Osteoblast (primary cell): ENCODE measurements around the gene DUSP15. TPM values are rescaled to one million over a fixed set of nuclear protein-coding genes. Genes with fewer than 3 reads are reported as not detected.
A peak's percentile ranks its signal among the peaks of the same experiment; 100 is the strongest.

Source experiments
- DNase-seq: peaks from one replicate; pipeline ENCODE4 v3.0.0; 2011; ENCODE audit warnings: low spot score, mixed read lengths; ENCODE audit not compliant: insufficient read length; ENCODE audit errors: missing footprints
- H2AFZ ChIP-seq: 2 replicates; pipeline ENCODE4 v1.6.0; 2011; ENCODE audit warnings: mild to moderate bottlenecking, low read length
- H3K27ac ChIP-seq: 2 replicates; pipeline ENCODE4 v1.5.1; 2011; ENCODE audit warnings: mild to moderate bottlenecking, low read depth, low read length, moderate library complexity
- H3K27me3 ChIP-seq: 2 replicates; pipeline ENCODE4 v1.6.0; 2012; ENCODE audit warnings: mild to moderate bottlenecking, control low read depth, inconsistent platforms, low read length, moderate library complexity; ENCODE audit not compliant: insufficient read depth
- H3K36me3 ChIP-seq: 2 replicates; pipeline ENCODE4 v1.5.1; 2011; ENCODE audit warnings: mild to moderate bottlenecking, low read length, control low read depth, moderate library complexity; ENCODE audit not compliant: insufficient read depth
- H3K4me1 ChIP-seq: 2 replicates; pipeline ENCODE4 v1.5.1; 2011; ENCODE audit warnings: mild to moderate bottlenecking, low read length, control low read depth, moderate library complexity; ENCODE audit not compliant: insufficient read depth
- H3K4me2 ChIP-seq: 2 replicates; pipeline ENCODE4 v1.6.0; 2011; ENCODE audit warnings: mild to moderate bottlenecking, low read length; ENCODE audit not compliant: insufficient read depth
- H3K4me3 ChIP-seq: fragments of 200-600 bp; sonication (generic); 3 replicates; pipeline ENCODE4 v1.5.1; 2012; ENCODE audit warnings: mild to moderate bottlenecking, low read length, inconsistent platforms; ENCODE audit not compliant: insufficient read depth
- H3K79me2 ChIP-seq: 2 replicates; pipeline ENCODE4 v1.6.0; 2012; ENCODE audit warnings: mild to moderate bottlenecking, low read length, control low read depth, inconsistent platforms; ENCODE audit not compliant: insufficient read depth
- H3K9me3 ChIP-seq: 2 replicates; pipeline ENCODE4 v1.5.1; 2011; ENCODE audit warnings: low read depth, low read length, control low read depth
- H4K20me1 ChIP-seq: 2 replicates; pipeline ENCODE4 v1.6.0; 2012; ENCODE audit warnings: mild to moderate bottlenecking, low read length, control low read depth; ENCODE audit not compliant: insufficient read depth
- small RNA-seq: library from RNA; depleted of rRNA; stranded (forward); fragments of <200 nt; gene quantifications from one replicate; pipeline ENCODE3, GENCODE V24; 2012
- total RNA-seq: library from RNA; depleted of rRNA; stranded (reverse); fragments of >200 nt; gene quantifications from 2 replicates; pipeline ENCODE4 v1.2.3, GENCODE V29; 2012
- TF ChIP-seq, protein P1 (sequence below): IDR thresholded peaks from 2 replicates; pipeline ENCODE4 v1.5.1; 2011; ENCODE audit warnings: mild to moderate bottlenecking, low read depth, low read length, moderate library complexity; ENCODE audit errors: extremely low read depth

DUSP15 gene
- total RNA-seq, 1 donor, result 1.4 TPM

DNA sequence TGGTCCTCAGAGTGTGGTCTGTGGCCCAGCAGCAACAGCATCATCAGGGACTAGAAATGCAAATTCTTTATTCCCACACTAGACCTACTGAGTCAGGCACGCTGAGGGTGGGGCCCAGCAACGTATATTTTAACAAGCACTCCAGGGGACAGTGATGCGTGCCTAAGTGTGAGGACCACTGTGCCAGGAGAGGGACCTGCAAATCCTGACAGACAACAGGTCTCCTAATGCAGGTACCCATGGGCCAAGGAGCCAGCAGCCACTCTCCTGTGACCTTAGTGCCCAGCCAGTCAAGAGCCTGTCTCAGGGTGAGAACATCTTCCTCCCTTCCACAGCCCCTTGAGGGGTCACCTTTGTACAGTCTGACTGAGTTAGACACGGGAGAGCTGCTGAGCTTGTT is 59.1 kb downstream of the DUSP15 start:
- Histone ChIP-seq H3K9me3 (no peaks in the 10 kb centered on the region), H3K27me3 (no peaks in the 10 kb centered on the region), H3K79me2 (no peaks in the 10 kb centered on the region), H3K4me2 (no peak overlapping the region), H4K20me1 (no peaks in the 10 kb centered on the region), H3K4me3 (no peak overlapping the region), H3K36me3 (peaks cover 9% of the 10 kb centered on the region), H3K27ac (peak overlapping the region; percentile 86), H2AFZ (no peak overlapping the region), H3K4me1 (peaks cover 41% of the 10 kb centered on the region)
- DNase-seq, result no peak
- TF ChIP-seq, protein P1, sequence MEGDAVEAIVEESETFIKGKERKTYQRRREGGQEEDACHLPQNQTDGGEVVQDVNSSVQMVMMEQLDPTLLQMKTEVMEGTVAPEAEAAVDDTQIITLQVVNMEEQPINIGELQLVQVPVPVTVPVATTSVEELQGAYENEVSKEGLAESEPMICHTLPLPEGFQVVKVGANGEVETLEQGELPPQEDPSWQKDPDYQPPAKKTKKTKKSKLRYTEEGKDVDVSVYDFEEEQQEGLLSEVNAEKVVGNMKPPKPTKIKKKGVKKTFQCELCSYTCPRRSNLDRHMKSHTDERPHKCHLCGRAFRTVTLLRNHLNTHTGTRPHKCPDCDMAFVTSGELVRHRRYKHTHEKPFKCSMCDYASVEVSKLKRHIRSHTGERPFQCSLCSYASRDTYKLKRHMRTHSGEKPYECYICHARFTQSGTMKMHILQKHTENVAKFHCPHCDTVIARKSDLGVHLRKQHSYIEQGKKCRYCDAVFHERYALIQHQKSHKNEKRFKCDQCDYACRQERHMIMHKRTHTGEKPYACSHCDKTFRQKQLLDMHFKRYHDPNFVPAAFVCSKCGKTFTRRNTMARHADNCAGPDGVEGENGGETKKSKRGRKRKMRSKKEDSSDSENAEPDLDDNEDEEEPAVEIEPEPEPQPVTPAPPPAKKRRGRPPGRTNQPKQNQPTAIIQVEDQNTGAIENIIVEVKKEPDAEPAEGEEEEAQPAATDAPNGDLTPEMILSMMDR, result no peak

Small RNA genes lying within 50 kb of the gene (small RNA-seq; reads per million reads assigned to genes)
- gene RNU1-94P, result 0.60 reads per million

Other genes starting within 250 kb of the DUSP15 start
- not detected in 2 replicates for gene COX4I2, start 232.6 kb downstream of the DUSP15 start, total RNA-seq
- gene BCL2L1, start 147.7 kb downstream of the DUSP15 start, total RNA-seq, result 127 and 136 TPM in 2 replicates
- gene TPX2, start 131.2 kb downstream of the DUSP15 start, total RNA-seq, result 16.2 and 18.5 TPM in 2 replicates
- gene MYLK2, start 51.2 kb downstream of the DUSP15 start, total RNA-seq, result under 0.01 and 0.36 TPM in 2 replicates
- under 0.01 and 0.36 TPM in 2 replicates for gene FOXS1, start 24.9 kb downstream of the DUSP15 start, total RNA-seq
- gene TTLL9, start 107 bp upstream of the DUSP15 start, total RNA-seq, result 0.59 and 0.72 TPM in 2 replicates
- gene PDRG1, start 81.5 kb upstream of the DUSP15 start, total RNA-seq, result 2.2 and 2.7 TPM in 2 replicates
- gene XKR7, start 97.6 kb upstream of the DUSP15 start, total RNA-seq, result under 0.01 TPM in 1 of 2 replicates, not detected in the other
- not detected in 2 replicates for gene CCM2L, start 139.9 kb upstream of the DUSP15 start, total RNA-seq
- gene HCK, start 181.7 kb upstream of the DUSP15 start, total RNA-seq, result 0.36 TPM in 1 of 2 replicates, not detected in the other
- gene TM9SF4, start 239.2 kb upstream of the DUSP15 start, total RNA-seq, result 46.9 and 48.1 TPM in 2 replicates